ENCODE data around the gene ST3GAL2.
"Not testable (repeated sequence)": the region's sequence is repeated elsewhere in the genome, so short reads cannot be mapped to it uniquely, and the experiment has no call there.

Gene ST3GAL2

DNA sequence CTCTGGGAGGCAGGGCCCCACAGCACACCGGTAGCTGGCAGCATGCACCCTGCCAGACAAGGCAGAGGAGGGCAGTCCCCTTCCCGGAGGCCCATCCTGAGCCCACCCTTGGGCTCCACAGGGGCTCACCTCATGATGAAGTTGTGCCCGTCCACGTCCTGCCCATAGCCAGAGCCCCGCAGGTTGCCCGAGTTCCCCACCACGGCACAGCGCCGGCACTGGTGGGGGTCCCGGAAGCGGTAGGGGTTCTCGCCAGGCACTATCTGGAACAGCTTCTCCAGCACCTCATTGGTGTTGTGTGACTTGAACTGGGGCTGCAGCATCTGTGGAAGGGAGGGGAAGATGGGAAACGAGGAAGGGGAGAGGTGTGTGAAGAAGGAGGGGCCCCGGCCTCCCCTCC is 44.0 kb downstream of the ST3GAL2 start:
- no peak for DNase-seq
- intact Hi-C loops (cut with DNase I), result loop anchor here (2.0 kb wide), 1 partner anchor 76 kb away; no protein-coding TSS in a partner anchor

DNA sequence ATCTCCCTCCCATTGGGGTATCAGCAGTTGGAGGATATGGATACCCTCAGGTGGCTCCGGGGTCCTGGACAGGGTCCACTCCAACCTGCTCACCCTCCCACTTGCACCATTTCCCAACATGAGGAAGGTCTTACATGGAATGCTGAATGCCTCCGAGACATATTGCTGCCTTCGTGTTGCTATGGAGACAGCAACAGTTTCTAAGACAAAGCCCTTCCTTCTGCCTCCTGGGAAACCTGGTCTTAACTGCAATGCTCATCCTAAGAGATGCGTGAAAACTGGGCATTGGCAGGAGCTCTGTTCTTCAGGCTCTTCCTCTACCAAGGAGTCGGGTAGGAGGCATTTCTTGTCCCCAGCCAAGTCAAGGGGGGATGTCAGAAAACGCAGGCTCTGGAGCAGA is 45.2 kb downstream of the ST3GAL2 start:
- no peak for DNase-seq
- intact Hi-C loops (cut with DNase I), result loop anchor here (2.0 kb wide), 1 partner anchor 77 kb away; no protein-coding TSS in a partner anchor

DNA sequence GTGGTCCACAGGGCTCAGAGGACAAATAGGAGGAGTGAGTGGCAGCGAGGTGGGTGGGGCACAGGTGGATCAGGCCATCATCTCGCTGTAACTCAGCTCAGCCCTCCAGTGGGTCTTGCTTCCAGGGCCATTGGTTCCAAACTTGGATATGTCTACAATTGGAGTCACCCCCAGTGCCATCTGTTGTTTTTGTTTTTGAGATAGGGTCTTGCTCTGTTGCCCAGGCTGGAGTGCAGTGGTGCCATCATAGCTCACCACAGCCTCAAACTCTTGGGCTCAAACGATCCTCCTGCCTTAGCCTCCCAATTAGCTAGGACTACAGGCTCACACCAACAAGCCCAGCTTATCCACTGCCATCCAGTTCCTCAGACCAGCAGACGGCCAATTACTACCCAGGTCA is 46.3 kb downstream of the ST3GAL2 start:
- DNase-seq, result no peak
- intact Hi-C loops (cut with DNase I), result no loop called here

DNA sequence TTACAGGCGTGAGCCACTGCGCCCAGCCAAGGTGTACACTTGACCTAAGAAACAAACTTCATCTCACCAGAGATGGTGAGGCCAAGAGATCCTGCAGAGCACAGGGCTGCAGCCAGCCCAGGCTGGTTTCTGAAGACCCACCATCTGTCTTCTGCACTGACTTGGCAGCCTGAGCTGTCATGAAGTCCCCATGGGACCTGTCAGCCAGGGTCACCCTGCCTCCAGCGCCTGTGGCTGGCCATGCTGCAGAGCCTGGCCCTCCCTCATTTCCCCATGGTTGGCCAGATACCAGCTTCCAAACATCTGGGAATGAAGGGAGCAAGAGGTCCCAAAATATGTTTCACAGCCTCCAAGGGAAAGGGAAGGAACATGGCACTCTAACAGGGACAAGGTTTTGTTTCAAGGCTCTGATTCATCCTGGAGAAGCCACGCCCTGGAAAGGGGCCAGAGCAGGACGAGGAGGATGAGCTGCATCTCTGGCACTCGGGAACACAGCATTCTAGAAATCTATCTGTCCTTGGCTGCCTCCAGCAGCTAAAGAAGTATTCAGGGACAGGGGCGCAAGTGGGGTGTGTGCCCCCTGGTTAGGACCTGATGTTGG is 46.9 kb downstream of the ST3GAL2 start:
- DNase-seq, result peak in 7 of 10 donors; percentile 54 to 95 (median 72)

DNA sequence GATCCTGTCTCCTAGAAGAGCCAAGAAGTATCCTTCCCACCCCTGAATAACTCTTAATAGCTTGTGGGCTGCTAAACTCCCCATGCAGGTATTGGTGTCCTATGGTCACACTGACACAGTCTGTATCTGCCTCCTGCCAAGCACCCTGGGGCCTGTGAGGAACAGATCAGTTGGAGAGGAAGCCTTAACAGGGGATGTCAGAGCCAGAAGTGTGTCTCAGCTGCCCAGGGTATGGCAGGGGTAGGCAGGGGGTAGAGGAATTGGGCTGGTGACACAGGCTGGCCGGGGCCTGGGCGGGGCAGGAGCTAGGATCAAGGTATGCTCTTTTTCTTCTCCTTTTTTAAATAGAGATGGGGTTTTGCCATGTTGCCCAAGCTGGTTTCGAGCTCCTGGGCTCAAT is 47.5 kb downstream of the ST3GAL2 start:
- DNase-seq, result no peak
- intact Hi-C loops (cut with DNase I), result no loop called here

More for the DNA sequence above, 46.9 kb downstream of the ST3GAL2 start:
- intact Hi-C loops (cut with DNase I), result no loop called here

DNA sequence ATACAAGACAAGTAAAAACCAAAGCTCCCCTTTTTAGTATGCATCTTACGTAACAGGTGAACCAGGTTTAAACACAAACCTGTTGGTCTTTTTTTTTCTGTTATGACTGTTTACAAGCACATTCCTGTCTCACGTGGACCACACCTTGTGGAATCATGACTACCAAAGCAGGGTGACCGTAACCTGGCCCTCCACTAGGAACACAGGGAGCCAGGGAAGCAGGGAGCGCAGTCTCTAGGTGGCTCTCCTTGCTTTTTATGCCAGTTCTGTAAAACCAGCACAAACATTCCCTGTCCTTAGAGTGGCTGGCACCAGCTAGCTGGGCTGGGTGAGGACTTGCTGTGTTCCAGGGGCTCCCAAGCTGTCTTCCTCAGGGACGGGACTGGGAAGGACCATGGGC is 48.1 kb downstream of the ST3GAL2 start:
- intact Hi-C loops (cut with DNase I), result no loop called here

DNA sequence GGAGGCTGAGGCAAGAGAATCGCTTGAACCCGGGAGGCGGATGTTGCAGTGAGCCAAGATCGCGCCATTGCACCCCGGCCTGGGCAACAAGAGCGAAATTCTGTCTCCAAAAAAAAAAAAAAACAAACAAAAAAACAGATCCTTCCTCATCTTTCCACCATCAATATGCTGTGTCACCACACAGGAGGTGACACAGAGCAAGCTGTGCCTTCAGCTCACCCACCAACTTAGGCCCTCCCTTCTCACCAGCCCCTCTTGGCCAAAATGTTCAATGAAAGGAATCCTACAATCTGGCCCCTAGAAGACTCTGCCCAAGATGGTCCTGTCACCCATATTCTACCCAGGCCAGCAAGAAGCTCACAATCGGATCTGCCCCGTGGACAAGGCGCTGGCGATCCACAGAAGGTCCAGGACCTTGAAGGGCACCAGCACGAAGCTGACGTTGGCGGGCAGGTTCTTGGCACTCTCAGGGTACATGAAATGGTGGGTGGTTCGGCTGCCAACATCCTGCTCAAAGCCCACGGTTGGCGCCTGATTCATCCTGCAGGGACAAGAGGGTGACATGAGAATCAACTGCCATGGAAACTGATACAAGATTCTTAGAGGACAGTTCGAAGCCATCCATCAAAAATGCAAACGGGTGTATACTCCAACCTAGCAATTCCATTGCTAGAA is 50.8 kb downstream of the ST3GAL2 start:
- intact Hi-C loops (cut with DNase I), result no loop called here

More for the DNA sequence above, 48.1 kb downstream of the ST3GAL2 start:
- DNase-seq, result peak in 1 of 10 donors; percentile 16

DNA sequence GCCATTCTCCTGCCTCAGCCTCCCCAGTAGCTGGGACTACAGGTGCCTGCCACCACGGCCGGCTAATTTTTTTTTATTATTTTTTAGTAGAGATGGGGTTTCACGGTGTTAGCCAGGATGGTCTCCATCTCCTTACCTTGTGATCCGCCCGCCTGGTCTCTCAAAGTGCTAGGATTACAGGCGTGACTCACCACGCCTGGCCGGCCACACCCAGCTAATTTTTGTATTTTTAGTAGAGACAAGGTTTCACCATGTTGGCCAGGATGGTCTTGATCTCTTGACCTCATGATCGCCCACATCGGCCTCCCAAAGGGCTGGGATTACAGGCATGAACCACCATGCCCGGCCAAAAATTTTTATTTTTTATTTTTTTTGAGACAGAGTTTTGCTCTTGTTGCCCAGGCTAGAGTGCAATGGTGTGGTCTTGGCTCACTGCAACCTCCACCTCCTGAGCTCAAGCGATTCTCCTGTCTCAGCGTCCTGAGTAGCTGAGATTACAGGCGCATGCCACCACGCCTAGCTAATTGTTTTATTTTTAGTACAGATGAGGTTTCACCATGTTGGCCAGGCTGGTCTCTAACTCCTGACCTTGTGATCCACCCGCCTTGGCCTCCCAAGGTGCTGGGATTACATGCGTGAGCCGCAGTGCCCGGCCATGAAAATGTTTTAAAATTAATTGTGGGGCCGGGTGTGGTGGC is 52.5 kb downstream of the ST3GAL2 start:
- DNase-seq; intact Hi-C loops (cut with DNase I): not testable (repeated sequence)

More for the DNA sequence above, 50.8 kb downstream of the ST3GAL2 start:
- peak in 6 of 10 donors; percentile 13 to 90 (median 54) for DNase-seq

DNA sequence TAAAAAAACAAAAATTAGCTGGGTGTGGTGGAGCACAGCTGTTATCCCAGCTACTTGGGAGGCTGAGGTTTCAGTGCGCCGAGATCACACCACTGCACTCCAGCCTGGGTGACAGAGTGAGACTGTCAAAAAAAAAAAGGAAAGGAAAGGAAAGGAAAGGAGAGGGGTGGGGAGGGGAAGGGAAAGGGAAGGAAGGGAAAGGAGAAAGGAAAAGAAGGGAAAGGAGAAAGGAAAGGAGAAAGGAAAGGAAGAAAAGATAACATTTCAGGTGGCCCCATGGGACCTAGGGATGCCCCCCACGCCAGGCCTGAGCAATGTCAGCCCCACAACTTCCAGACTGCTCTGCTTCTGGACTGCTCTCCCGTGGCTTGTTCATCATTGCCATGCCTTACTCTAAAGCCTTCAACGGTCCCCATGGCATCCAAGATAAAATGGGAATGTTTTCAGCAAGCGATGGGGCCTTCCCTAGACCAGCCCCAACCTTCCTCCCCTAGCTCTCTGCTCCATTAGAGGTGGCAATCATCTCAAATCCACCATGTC is 55.4 kb downstream of the ST3GAL2 start:
- DNase-seq, result no peak
- intact Hi-C loops (cut with DNase I), result loop anchor here (5.0 kb wide), 2 partner anchors 74 to 144 kb away; no protein-coding TSS in a partner anchor

DNA sequence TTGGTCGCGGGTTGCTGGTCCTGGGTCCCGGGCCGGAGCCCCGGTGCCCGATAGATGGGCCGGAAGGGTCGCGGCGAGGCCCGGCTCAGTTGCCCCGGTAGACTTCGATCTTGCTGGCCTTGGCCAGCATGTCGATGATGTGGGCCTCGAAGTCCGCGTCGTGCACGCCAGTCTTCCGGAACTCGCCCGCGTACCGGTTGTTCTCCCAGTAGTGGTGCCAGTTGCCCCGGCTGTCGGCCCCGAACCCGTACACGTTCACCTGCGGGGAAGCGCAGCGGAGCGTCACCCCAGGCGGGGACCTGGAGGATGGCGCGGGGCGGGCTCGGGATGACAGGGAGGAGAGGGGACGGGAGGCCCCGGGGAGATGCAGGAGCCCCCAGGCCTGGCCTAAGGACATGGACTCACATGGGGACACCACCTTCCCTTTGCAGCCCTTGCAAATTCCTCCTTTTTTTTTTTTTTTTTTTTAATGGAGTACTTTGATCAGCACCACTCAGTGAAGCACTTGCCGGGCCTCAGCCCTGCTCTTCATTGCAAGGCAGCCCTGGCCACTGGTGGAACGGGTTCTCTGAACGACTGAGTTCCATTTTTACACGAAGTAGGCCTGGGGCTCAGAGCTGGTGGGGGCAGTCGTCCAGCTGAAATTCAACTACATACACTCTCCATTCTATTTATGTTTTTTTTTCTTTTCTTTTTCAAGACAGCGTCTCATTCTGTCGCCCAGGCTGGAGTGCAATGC is 57.1 kb downstream of the ST3GAL2 start:
- no peak for DNase-seq
- intact Hi-C loops (cut with DNase I), result loop anchor here (2.0 to 5.0 kb wide), 3 partner anchors 57 to 146 kb away; partner anchors contain the start of gene ST3GAL2

DNA sequence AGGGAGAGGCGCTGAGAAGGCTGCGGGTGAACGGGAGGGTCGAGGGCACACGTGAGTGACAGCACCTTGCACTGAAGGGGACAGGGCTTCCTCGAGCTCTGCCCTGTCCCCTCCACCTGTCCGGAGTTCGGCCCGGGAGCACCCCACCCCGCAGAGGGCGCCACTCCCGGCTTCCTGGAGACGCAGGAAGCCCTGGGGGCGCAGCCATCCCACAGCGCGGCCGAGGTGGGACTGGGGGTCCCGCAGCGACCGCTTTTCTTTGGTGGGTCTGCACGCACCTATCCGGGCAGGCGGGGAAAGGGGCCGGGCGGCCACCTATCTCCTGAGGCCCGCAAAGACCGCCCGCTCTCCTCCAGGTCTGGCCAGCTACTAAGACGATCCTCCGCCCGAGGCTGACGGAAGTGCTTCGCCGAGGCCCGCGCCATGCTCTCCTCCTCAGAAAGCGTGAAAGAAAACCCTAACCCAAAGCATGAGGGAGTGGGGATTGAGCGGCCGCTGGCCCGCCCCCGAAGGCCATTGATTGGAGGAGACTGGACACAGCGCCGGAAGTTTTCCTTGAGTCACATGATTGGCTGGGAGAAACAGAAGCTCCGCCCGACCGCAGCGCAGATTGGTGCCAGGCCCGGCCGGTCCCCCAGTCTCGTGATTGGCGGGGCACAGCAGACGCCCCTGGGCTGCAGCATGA is 57.8 kb downstream of the ST3GAL2 start:
- intact Hi-C loops (cut with DNase I), result loop anchor here (2.0 to 5.0 kb wide), 3 partner anchors 58 to 146 kb away; partner anchors contain the start of gene ST3GAL2
- DNase-seq, result peak; percentile 97 to 100 (median 98)

DNA sequence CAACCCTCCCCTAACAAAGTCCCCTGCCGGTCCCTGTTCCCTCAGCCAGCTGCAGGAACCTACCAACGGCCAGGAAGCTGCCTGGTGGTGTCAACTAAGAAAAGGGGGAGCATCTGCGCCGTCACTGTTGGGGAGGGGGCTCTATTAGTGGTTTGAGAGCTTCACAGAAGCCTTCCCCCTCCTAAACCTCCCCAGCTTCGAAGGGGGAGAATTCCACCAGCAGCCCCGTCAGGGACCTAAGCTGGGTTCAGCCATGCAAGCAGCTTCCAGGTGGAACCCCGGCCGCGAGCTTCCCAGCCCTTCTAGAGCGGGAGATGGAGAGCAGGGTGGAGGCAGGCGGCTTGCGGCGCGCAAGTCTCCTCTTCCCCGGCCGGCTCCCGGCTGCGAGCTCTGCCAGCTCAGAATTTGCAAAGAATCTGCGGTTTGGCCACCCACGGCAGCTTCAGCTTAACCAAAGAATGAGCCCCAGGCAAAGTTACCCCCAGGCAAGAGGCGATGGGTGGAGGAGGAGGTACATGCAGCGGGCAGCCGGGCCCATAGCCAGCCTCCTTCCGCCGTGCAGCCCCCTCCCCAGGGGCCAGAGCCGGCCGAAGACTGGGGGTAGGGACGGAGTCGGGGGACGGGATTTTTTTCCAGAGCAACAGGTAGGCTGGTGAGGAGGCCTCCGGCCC is 58.5 kb downstream of the ST3GAL2 start:
- intact Hi-C loops (cut with DNase I), result loop anchor here (2.0 to 5.0 kb wide), 3 partner anchors 58 to 147 kb away; partner anchors contain the start of gene ST3GAL2
- peak in 9 of 10 donors; percentile 17 to 94 (median 59) for DNase-seq

DNA sequence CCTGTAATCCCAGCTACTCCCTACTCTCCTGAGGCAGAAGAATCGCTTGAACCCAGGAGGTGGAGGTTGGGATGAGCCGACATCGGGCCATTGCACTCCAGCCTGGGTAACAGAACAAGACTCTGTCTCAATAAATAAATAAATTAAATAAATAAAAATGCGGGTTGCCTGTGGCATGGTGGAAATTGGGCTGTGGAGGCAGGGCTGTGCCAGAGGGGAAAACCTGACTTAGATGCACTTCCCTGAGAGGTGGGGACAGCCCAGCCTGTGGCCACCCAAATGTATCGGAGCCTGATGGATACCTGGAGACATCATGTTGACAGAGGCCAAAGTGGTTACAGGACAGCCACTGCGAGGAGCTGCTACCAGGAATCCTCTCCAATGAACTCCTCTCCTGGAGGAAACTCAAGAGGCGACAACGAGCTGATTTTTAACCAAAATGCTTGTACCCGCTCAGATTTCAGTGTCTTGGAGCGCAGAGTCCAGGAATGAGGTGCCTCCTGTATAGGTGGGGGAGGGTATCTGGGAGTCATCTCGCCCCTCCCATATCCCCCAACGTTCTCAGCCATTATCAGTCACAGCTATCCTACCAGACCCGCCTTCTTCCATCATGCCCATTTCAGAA is 59.9 kb downstream of the ST3GAL2 start:
- intact Hi-C loops (cut with DNase I), result no loop called here
- peak in 1 of 10 donors; percentile 39 for DNase-seq

DNA sequence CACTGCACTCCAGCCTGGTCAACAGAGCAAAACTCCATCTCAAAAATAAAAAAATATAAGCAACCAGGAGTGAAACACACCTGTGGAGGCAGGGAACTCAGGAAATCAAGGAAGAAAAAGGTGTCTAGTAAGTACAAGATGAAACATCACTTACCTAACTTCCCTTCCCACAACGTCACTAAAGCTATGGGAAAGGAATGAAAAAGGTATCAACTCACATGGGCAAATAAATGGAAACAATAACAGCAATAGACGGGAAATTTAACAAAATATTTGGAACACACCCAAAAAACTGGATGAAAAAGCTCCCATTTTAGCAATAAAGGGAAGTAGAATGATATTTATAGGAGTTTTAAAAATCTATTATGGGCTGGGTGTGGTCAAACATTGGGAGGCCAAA is 61.1 kb downstream of the ST3GAL2 start:
- DNase-seq, result no peak
- intact Hi-C loops (cut with DNase I), result no loop called here

DNA sequence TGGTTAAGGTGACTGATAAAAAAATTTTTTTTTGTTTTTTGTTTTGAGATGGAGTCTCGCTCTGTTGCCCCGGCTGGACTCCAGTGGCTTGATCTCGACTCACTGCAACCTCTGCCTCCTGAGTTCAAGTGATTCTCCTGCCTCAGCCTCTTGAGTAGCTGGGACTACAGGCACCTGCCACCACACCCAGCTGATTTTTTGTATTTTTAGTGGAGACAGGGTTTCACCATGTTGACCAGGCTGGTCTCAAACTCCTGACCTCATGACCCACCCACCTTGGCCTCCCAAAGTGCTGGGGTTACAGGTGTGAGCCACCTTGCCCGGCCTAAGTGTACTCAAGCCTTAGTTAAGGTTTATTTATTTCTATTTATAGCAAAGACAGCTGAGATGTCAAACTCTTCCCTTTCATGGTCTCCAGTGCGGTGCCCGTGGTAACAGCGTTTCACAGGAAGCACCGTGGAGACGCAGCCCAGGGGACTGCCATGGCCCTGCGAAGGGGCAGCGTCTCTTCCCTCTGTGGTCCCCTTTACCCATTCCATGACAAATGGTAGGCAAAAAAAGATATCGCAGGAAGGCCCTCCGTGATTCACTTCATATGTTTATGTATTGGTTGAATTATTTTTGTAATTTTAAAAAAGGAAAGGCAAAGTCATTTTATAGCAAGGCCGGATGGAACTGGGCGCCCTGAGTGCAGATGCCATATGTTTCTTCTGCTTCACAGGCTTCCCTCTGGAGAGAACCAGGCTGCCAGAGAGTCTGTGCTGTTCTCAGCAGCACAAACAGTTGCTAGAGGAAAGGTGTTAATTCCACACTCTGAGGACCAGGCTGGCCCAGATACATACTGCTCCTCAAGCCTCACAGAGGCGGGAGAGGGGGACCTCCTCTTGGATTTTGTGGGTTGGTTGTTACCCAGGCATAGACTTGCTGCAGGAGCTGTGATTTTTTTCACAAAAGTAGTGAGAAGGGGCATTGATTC is 63.0 kb downstream of the ST3GAL2 start:
- intact Hi-C loops (cut with DNase I), result no loop called here

DNA sequence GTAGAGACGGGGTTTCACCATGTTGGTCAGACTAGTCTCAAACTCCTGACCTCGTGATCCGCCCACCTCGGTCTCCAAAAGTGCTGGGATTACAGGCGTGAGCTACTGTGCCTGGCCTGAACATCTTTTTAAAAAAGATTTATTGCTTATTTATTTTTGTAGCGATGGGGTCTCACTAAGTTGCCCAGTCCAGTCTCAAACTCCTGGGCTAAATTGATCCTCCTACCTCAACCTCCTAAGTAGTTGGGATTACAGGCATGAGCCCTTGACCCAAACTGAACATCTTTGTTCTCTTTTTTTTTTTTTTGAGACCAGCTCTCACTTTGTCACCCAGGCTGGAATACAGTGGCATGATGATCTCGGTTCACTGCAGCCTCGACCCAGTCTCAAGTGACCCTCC is 64.7 kb downstream of the ST3GAL2 start:
- intact Hi-C loops (cut with DNase I), result no loop called here

More for the DNA sequence above, 63.0 kb downstream of the ST3GAL2 start:
- peak in 8 of 10 donors; percentile 34 to 93 (median 56) for DNase-seq

More for the DNA sequence above, 64.7 kb downstream of the ST3GAL2 start:
- DNase-seq, result peak in 1 of 10 donors; percentile 15
